HG03571 (cell line): Measurements from ENCODE around the gene SLC2A14.
"Not testable (repeated sequence)": the region's sequence is repeated elsewhere in the genome, so short reads cannot be mapped to it uniquely, and the experiment has no call there.

ENCODE experiments used
- ATAC-seq: cut with Tn5 transposase; IDR thresholded peaks from one replicate; pipeline ENCODE4 v1.9.1; 2021; ENCODE audit not compliant: unreplicated experiment

Gene SLC2A14

DNA sequence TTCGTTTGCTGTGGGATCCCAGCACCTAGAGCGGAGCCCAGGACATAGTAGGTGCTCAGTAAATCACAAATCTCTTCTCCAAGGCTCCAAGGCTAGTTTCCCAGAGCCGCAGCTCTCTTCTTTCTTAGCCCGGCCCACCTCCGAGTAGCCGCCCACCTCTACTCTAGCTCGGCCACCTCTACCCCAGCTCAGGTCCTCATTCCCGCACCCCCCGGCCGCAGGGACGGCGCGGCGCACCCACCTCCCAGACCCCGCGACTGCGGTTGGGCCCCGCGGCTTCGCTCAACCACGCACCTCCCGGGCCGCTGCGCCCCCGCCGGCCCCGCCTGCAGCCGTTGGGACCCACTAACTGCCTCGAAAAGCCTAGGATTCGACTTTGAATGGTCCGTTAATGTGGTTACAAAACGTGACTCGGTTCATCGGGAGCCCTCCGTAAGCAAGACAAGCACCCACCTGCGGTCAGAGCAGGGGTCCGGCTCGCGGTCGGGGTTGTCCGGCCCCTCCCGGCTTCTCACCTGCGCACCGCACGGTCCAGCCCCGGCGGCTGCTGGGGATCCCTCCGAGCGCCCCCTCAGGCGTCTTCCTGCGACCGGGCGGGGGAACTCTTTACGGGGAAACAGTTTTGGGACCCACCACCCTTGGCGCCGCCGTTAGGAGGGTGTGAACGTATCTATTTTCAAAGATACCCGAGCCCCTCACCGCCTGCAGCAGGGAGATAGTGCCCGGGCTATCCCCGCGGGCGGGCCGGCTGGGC is at the start of gene SLC2A14:
Gene SLC2A14 (minus strand): TSS at position 350 of the 754 bp plus-strand sequence. CDS start 3,035 bp downstream, outside the sequence.
- ATAC-seq, result no peak

DNA sequence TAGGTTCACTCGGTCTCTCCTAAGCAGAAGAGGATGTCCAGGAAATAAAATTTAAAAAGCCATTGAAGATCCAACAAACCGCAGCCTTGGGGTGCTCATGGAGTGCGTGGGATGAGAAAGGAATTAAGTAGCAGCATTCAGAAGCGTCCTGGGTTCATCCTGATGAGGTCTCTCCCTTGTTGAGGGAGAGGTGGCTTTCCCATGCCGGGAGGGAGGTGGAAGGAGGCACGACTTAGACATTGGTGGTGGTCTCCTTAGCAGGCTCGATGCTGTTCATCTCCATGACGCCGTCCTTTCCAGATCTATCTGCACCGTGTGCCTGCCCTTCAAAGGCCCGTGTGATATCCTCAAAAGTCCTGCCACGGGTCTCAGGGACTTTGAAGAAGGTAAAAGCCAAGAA is 48.5 kb upstream of the SLC2A14 start:
- ATAC-seq, result not testable (repeated sequence)

DNA sequence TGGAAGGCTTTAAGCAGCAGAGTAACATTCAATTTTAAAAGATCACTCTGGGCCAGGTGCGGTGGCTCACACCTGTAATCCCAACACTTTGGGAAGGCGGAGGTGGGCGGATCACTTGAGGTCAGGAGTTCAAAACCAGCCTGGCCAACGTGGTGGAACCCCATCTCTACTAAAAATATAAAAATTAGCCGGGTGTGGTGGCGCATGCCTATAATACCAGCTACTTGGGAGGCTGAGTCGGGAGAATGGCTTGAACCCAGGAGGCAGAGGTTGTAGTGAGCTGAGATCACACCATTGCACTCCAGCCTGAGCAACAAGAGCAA is 45.5 kb upstream of the SLC2A14 start:
- not testable (repeated sequence) for ATAC-seq

DNA sequence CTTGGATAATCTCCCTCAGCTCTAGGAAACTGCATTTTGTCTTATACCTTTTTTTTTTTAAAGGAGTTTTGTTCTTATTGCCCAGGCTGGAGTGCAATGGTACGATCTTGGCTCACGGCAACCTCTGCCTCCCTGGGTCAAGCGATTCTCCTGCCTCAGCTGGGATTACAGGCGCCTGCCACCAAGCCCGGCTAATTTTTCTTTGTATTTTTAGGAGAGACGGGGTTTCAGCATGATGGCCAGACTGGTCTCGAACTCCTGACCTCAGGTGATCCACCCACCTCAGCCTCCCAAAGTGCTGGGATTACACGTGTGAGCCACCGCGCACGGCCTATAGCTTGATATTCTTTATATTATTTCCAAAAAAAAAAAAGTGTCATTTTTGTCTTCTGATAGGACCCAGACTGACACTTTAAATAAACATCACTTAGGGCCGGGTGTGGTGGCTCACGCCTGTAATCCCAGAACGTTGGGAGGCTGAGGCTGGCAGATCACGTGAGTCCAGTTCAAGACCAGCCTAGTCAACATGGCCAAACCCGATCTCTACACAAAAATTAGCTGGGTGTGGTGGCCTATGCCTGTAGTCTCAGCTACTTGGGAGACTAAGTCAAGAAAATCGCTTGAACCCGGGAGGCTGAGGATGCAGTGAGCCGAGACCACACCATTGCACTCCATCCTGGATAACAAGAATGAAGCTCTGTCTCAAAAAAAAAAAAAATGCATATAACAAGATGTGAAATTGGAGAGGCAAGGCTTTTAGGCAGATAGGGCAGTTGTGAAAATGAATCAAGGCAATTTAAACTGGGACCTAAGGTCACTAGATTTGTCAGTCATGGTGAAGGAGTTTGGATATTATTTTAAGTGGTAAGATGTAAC is 44.9 kb upstream of the SLC2A14 start:
- ATAC-seq, result no peak

DNA sequence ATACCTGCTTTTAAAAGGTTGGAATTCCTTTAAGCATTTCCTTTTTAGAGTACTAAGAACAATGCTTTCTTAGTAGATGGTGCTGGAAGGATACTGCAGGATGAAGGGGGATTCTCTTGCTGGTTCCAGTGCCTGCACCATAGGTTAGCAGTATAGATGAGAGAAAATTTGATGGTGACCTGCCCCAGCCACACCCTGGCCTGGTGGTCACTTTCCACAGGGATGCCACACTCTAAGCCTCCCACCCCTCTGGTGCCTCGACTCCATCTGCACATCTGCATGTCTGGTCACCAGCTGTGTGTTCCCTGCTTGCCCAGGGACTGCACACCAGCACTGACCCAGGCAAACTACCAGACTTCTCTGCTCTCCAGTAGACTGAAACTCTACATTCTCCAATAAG is 44.2 kb upstream of the SLC2A14 start:
- no peak for ATAC-seq

DNA sequence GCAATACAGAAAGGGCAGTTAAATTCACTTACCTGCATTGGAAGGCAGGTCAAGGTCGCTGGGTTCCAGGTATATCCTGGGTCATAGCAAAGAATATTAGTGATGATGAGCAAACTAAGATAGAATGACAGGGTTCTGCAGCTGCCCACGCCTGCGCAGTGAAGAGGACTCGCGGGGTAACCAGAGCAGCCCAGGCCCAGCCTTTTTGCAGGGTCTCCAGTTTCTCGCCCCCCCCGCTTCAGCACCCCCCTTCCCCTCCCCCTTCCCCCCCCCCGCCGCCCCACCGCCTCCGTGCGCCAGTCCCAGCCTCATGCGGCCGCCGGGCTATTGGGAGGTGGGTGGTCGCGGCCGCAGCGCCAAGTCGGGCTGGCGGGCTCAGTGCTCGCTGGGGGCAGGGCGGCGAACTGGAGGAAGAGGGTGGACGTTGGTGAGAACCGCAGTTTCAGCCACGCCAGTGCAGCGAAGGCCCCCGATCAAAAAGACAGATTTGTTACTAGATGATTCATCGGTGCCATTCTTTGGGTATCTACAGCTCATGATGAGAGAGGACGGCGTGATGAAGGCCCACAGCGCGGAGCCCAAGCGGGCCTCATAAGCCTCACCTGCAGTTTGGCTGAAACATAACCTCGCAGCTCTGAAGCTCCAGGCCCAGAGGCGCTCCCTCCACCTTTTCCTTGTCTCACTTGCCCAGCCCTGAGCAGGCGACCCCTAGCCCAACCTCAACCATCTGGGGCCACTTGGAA is 43.1 kb upstream of the SLC2A14 start:
- no peak for ATAC-seq

DNA sequence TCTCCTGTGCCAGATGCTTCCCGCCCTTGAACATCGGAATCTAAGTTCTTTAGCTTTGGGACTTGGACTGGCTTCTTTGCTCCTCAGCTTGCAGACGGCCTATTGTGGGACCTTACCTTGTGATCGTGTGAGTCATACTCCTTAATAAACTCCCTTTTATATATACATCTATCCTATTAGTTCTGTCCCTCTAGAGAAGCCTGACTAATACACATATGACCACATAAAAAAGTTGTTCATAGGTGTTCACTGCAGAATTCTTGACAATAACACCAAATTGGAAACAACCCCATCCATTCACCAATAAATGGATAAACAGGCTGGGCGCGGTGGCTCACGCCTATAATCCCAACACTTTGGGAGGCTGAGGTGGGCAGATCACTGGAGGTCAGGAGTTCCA is 37.4 kb upstream of the SLC2A14 start:
- ATAC-seq, result not testable (repeated sequence)

DNA sequence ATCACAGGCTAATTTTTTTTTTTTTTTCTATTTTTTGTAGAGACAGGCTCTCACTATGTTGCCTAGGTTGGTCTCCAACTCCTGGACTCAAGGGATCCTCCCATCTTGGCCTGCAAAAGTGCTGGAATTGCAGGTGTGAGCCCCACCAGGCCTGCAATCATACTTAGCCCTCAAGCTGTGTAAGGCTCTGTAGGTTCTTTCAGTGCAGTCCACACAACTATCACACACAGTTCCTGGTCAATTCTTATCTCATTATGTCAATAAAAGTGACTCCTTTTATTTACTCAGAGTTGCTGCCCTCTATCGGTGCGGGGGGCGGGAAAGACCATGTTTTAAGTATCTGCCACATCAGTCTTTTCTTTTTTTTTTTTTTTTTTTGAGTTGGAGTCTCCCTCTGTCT is 34.3 kb upstream of the SLC2A14 start:
- ATAC-seq, result no peak

DNA sequence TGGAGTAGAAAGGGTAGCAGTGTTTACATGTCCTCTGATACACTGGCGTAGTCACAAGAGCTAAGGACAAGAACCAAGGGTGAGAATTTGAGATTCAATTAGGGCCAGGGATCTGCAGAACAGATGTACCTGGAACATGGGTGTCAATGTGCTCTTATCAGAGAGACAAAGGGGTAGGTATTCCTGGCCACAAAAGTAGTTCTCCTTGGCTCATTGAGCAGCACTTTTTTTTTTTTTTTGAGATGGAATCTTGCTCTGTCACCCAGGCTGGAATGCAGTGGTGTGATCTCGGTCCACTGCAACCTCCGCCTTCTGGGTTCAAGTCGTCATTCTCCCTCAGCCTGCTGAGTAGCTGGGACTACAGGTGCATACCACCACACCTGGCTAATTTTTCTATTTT is 33.6 kb upstream of the SLC2A14 start:
- not testable (repeated sequence) for ATAC-seq

DNA sequence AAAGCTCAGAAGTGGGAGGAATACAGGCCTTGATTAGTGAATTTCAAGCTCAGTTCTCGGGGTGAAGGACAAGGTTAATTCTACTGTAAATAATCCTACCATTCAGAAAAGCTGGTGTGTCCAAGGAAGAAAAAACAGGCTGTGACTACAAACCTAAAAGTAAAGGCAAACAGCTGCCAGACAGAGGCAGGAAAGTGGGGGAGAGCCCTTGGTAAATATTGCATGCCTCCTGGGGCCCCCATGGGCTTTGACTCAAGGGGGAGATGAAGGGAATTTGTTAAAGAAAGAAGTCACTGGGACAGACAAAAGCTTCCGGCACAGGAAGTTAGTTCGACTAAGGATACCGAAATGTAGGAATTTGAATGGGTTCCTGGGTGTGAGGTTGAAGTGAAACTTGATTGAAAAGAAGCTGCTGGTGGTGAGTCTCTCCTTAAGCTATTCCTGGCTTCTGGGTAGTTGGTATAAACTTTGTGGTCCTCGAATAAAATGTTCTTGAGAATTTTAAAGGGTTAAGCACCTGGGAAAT is 32.9 kb upstream of the SLC2A14 start:
- ATAC-seq, result not testable (repeated sequence)

DNA sequence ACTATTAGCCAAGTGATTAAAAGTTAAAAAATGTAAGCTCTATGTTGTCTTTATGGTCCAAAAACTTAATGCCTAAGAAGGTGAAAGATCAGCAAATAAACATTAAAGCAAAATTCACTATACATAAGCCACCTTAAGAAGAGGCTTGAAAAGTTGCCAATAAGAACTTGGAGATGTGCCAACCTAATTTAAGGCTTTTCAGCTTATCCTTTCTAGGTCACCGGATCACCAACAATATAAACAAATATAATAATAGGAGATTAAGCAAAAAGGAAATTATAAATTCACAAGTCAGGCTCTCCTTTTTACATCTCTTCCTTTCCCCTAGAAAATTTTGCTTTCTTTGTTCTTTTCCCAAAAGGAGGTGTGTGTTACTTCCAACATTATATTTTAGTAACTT is 32.4 kb upstream of the SLC2A14 start:
- no peak for ATAC-seq

DNA sequence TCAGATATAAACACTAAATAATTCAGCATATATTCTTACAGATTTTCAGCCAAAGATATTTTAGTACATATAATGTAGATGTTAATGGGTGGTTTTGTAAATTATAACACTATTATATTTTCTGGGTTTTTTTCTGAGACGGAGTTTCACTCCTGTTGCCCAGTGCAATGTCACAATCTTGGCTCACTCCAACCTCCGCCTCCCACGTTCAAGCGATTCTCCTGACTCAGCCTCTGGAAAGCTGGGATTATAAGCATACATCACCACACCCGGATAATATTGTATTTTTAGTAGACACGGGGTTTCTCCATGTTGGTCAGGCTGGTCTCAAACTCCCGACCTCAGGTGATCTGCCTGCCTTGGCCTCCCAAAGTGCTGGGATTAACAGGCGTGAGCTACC is 29.7 kb upstream of the SLC2A14 start:
- ATAC-seq, result not testable (repeated sequence)

DNA sequence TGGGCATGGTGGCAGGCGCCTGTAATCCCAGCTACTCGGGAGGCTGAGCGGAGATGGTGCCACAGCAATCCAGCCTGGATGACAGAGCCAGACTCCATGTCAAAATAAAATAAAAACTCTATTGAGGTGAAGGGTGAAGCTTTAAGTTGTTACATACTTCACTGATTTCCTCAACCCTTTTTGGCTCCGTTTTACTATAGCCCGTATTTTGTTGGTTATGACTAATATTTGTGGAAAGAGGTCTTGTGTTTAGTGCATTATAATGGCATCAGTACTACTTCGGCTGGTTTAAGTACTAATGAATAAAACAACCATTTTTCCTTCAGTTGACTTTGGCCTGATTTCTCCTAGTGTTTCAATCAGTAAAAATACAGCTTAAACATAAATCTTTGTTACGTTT is 27.0 kb upstream of the SLC2A14 start:
- no peak for ATAC-seq

DNA sequence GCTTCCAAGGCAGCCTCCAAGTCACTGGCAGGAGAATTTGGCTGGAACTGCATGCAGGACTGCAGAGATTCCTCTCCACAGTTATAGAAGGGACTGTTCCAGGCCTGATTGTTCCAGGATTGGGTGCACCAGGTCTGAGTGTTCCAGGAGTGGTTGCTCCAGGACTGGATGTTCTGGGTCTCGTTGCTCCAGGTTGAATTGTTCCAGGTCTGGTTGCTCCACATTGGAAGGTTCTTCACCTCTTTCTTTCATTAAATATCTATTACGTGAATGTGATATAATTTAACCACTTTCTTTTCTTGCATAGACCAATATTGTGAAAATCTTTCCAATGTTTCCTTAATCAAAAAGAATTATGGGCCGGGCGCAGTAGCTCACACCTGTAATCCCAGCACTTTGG is 24.0 kb upstream of the SLC2A14 start:
- ATAC-seq, result not testable (repeated sequence)

DNA sequence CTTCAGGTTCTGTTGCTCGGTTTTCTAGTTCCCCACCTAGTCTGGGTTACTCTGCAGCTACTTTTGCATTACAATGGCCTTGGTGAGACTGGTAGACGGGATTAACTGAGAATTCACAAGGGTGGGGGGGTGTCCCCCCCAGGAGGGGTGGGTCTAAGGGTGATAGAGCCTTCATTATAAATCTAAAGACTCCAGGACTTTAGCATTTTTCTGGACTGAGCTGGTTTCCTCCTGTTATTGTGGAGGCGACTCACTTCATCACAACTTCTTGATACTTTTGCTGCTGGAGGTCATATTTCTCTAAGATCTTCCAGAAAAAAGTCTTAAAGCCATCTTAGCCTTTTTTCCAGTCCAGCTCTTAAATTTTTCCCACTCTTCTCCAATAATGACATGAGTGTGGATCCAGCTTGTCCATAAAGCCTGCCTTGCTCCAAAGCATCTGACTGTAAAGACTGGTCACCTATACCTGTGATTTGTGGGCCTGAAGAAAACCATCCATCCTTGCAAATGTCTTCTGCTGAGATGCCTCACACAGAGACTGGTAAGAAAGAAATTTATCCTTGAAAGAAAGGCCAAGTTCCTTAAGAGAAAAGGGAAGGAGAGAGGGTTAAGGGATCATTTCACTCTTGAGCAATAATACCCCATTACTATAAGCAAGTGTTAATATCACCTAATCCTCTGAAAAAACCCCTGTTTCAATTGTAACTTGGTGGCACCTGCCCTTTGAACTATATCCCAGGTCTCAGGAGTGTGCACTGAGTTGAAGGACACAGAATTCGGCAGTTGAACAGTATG is 19.7 kb upstream of the SLC2A14 start:
- no peak for ATAC-seq

DNA sequence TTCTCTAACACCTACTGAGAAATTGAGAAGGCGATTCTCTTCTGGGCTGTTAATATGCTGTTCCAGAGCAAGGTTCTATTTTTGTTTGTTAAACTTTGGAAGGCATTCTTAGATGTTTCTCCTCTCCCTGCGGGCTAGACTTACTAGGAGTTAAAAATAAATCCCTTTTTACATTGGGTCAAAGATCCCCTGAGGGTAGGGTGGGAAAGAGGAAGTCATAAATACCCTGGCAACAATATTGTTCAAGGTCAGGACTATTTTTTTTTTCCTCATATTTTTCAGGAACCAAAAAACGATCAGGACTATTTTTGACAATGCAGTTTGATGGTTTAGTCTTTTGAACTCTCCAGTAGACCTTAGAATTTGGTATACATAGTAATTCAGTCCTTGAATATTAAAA is 12.0 kb upstream of the SLC2A14 start:
- no peak for ATAC-seq

DNA sequence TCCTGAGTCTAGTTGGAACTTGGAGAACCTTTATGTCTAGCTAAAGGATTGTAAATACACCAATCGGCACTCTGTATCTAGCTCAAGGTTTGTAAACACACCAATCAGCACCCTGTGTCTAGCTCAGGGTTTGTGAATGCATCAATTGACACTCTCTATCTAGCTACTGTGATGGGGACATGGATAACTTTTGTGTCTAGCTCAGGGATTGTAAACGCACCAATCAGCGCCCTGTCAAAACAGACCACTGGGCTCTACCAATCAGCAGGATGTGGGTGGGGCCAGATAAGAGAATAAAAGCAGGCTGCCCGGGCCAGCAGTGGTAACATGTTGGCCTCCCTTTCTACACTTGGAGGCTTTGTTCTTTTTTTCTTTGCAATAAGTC is 9.0 kb upstream of the SLC2A14 start:
- ATAC-seq, result not testable (repeated sequence)

DNA sequence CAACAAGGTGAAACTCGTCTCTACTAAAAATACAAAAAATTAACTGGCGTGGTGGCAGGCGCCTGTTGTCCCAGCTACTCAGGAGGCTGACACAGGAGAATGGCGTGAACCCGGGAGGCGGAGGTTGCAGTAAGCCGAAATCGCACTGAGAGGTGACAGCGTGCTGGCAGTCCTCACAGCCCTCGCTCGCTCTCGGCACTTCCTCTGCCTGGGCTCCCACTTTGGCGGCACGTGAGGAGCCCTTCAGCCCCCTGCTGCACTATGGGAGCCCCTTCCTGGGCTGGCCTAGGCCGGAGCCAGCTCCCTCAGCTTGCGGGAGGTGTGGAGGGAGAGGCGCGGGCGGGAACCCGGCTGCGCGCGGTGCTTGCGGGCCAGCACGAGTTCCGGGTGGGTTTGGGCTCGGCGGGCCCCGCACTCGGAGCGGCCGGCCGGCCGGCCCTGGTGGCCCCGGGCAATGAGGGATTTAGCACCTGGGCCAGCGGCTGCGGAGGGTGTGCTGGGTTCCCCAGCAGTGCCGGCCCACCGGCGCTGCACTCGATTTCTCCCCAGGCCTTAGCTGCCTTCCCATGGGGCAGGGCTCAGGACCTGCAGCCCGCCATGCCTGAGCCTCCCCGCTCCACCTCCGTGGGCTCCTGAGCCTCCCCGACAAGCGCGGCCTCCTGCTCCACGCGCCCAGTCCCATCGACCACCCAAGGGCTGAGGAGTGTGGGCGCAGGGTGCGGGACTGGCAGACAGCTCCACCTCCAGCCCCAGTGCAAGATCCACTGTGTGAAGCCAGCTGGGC is 8.4 kb upstream of the SLC2A14 start:
- not testable (repeated sequence) for ATAC-seq

DNA sequence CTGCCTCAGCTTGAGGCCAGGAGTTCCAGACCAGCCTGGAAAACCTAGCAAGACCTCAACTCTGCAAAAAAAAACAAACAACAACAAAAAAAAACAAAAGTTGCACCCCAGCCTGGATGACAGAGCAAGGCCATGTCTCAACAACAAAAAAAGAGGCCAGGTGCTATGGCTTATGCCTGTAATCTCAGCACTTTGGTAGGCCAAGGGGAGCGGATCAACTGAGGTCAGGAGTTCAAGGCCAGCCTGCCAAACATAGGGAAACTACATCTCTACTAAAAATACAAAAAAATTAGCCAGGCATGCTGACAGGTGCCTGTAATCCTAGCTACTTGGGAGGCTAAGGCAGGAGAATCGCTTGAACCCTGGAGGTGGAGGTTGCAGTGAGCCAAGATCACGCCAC is 6.5 kb upstream of the SLC2A14 start:
- ATAC-seq, result no peak

DNA sequence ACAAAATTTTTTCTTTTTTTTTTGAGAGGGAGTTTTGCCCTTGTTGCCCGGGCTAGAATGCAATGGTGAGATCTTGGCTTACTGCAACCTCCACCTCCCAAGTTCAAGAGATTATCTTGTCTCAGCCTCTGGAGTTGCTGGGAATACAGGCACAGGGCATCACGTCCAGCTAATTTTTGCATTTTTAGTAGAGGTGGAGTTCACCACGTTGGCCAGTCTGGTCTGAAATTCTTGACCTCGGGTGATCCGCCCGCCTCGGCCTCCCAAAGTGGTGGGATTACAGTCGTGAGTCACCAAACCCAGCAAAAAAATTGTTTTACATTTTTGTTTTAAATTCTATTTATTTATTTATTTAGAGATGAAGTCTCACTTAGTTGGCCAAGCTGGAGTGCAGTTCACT is 4.7 kb upstream of the SLC2A14 start:
- ATAC-seq, result no peak
